Measurements from ENCODE around the gene ECE1.
"Not testable (repeated sequence)": the region's sequence is repeated elsewhere in the genome, so short reads cannot be mapped to it uniquely, and the experiment has no call there.

Gene ECE1

DNA sequence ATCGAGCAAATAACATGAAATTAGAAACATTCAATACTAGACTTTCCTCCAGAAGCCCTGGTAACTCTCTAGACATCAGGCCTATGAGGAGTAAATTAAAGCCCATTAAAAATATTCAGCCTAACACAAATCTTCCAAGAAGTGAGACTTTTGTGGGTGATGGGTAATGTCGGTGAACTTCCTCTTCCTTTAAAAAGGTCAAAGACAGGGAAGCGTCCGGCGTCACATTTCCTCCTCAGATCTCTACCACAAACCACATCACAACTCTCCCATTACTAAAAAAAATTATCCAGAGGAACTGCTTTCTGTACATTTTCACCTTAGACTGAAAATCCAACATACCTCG, 115.0 kb downstream of the ECE1 start:
- peak; percentile 26 for DNase-seq

DNA sequence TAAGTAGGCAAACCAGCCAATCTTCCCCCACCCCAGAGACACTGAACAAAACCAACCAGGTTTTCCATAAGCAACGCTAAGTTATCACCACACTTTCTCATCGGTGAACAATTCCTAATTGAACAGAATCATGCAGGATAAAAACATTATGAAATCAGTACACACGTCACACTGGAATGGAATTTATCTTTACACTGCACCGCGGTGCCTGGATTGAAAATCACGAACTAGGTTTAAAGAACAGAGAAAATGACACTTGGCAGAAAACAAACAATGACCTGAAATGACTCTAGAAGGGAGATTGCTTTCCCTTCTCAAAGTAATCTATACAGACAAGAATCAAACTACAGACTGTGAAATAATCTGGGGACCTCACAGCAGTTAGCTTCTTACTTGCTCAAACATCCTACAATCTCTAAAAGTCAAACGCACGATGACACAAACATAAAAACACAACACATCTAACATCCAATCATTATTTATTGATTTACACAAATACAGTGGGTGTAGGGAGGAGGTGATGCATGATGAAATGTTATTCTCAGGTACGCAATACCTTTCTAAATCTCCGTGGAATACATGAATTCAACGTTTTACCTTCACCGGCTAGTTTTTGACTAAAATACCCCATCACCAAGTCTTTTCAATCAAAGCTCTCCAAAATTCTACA, 115.5 kb downstream of the ECE1 start:
- no peak for DNase-seq

DNA sequence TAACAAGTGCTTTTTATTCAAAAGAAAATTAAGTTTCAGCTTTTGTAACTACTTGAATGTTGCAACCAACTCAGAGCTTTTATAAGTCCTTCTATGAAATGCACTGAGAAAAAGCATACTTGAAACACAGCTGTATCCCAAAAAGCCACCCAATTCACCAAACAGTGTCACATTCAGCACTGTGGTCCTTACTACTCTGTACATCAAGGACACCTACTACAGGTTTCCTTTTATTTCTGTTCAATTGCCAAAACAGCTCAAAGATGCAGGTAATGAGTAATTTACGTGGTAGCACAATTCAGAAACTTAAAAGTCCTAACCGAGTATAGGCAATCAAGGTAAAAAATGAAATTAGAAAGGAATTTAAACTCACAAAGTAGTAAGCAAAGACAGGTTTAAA, 116.0 kb downstream of the ECE1 start:
- no peak for DNase-seq

DNA sequence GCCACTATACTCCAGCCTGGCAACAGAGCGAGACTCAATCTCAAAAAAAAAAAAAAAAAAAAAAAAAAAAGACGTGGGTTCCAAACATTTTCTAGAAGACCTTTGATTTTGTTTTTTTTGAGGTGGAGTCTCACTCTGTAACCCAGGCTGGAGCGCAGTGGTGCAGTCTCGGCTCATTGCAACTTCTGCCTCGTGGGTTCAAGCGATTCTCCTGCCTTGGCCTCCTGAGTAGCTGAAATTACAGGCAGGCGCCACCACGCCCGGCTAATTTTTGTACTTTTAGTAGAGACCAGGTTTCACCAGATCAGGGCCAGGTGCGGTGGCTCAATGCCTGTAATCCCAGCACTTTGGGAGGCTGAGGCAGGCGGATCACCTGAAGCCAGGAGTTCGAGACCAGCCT, 117.2 kb downstream of the ECE1 start:
- not testable (repeated sequence) for DNase-seq

DNA sequence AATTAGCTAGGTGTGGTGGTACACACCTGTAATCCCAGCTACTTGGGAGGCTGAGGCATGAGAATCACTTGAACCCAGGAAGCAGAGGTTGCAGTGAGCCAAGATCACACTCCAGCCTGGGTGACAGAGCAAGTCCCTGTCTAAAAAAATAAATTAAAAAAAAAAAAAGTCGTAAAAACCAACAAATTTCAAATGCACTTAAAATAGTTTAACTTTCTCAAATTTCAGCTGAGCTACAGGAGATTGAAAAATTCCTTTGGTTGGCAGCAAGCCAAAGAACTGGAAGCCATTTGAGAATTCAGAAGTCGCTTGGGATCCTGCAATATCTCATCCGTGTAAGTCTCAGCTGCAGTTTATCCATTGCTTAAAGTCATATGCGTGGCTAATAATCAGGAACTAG, 119.4 kb downstream of the ECE1 start:
- DNase-seq = not testable (repeated sequence)

DNA sequence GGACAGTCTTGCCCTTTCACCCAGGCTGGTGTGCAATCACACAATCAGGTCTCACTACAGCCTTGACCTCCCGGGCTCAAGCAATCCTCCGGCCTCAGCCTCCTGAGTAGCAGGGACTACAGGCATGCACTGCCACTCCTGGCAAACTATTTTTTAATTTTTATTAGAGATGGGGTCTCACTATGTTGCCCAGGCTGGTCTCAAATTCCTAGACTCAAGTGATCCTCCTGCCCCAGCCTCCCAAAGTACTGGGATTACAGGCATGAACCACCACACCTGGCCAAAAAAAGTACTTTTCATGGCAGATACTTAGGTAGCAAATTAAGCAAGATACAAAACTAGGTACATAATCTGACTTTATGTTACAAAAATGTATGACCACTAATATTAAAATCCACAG, 121.8 kb downstream of the ECE1 start:
- DNase-seq = no peak

All from activated CD8-positive, alpha-beta memory T cell treated with anti-CD3 and anti-CD28 coated beads, Interleukin-2, amount 50 U/mL, for 4 hours (primary cell).